ENCODE results near the gene TBX15. TPM values are rescaled to one million over a fixed set of nuclear protein-coding genes. Genes with fewer than 3 reads are reported as not detected.
A peak's percentile ranks its signal among the peaks of the same experiment; 100 is the strongest.

The TBX15 gene
- total RNA-seq, 1 experiment from 2014 or later = 9.7 TPM

DNA sequence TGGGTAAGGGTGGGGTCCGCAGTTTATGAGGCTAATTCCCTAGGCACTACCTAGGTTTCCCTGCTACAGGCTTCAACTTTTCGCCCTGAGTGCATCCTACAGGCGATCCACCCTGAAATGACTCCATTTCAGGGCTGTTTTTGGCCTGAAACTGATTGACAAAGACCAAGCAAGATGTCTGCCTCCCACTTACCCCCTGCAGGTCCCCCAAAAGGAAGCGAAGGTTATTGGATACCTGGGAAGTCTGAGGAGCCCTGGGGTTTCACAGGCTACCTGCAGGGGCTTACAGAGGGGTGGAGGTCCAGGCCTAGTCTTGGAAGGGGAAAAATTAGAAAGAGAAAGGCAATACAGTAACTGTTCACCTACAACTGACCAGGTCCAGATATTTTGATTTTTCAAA is 3.3 kb upstream of the TBX15 start:
- Histone ChIP-seq H3K27me3 (no peaks in the 10 kb centered on the region), H3K4me3 (no peak overlapping the region)
- DNase-seq = no peak

DNA sequence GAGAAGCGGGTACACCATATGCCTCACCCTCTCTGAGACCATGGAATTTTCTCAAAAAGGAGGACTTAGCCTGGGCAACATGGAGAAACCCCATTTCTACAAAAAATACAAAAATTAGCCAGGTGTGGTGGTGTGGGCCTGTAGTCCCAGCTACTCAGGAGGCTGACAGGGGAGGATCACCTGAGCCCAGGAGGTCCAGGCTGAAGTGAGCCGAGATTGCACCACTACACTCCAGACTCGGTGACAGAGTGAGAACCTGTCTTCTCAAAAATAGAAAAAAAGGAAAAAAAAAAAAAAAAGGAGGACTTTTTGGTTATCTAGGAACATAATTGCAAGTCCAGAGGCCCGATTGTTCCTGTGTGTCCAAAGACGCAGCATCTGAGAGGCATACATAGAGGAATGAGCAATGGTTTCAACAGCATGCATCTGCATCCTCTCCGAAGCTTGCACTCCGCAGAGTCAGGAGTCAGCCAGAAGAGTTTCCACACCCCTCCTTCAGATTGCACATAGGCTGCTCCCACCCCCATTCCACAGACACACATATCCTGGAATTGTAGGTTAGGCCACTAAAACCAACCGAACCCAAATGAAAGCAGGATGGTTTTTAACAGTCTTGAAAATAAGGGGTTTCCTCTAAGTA is 2.5 kb upstream of the TBX15 start:
- Histone ChIP-seq H3K27me3 (no peaks in the 10 kb centered on the region), H3K9me3 (no peaks in the 10 kb centered on the region), H3K36me3 (peaks cover 13% of the 10 kb centered on the region), H3K4me3 (no peak overlapping the region)
- peak; percentile 48 for DNase-seq

More for the DNA sequence above, 3.3 kb upstream of the TBX15 start:
- Histone ChIP-seq H3K36me3 (peaks cover 8% of the 10 kb centered on the region), H3K9me3 (no peaks in the 10 kb centered on the region)

DNA sequence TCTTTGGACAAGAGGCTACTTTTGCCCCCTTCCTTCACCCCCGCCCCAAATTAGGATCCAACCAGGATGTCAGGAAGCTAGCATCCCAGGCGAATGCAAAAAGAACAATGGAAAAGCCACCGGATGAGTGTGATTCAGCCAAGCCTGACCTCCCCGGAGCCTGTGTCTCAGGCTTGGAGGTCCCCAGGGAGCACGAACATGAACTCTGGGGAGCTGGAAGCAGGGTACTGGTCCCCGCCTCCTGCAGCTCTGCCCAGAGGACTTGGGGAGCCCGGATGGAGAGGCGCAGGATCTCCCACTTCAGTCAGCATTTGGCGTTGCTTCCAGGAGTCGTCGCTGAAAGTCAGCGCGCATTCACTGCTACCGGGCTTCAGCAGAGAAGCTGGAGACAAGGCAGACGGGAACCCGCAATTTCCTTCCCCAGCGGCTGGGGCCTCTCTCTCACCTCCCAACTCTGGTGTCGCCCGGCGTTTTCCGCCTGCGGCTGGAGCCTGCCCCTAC is 1.8 kb upstream of the TBX15 start:
- Histone ChIP-seq H3K4me3 (peak overlapping the region; percentile 81), H3K9me3 (no peaks in the 10 kb centered on the region), H3K27me3 (no peaks in the 10 kb centered on the region), H3K36me3 (peaks cover 15% of the 10 kb centered on the region)
- peak; percentile 89 for DNase-seq

DNA sequence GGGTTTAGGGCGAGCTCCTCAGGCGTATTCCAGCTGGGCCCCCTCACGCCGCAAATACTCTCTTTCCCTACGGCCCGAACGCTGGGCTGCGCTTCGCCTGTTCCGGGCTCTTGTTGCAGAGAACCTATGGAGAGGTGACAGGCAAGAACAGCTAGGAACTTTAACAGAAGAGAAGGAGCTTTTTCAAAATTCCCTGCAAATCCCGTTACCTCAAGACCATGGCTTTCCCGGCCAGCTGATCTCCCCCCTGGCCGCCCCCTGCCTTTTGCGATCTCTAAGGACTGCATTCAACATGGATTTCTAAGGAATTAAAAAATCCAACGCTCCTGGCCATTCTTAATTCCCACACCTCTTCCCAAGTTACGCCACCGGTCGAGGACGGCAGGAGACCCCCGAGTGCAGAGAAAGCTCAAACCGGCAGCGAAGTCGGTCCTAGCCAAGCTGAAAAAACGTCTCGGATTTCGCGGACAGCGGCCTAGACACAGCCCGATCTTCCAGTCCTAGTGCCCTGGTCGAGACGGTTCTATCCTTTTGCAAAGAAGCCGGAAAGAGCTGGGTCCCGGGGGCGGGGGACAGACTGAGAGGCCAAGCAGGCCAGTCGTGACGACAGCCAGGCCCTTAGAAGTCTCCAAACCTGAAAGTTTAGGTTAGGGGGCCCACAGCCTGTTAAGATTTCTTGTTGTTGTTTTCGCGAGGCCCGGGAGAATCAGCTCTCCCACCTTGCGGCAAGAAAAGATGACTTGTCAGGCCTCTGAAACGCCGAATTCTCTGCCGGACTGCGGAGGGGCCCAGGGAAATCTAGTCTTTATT is 1.1 kb upstream of the TBX15 start:
- peak; percentile 84 for DNase-seq
- peak overlapping the region; percentile 81 for H3K4me3 ChIP-seq
- H3K9me3 ChIP-seq = no peaks in the 10 kb centered on the region
- H3K27me3 ChIP-seq = no peaks in the 10 kb centered on the region
- peaks cover 23% of the 10 kb centered on the region for H3K36me3 ChIP-seq

DNA sequence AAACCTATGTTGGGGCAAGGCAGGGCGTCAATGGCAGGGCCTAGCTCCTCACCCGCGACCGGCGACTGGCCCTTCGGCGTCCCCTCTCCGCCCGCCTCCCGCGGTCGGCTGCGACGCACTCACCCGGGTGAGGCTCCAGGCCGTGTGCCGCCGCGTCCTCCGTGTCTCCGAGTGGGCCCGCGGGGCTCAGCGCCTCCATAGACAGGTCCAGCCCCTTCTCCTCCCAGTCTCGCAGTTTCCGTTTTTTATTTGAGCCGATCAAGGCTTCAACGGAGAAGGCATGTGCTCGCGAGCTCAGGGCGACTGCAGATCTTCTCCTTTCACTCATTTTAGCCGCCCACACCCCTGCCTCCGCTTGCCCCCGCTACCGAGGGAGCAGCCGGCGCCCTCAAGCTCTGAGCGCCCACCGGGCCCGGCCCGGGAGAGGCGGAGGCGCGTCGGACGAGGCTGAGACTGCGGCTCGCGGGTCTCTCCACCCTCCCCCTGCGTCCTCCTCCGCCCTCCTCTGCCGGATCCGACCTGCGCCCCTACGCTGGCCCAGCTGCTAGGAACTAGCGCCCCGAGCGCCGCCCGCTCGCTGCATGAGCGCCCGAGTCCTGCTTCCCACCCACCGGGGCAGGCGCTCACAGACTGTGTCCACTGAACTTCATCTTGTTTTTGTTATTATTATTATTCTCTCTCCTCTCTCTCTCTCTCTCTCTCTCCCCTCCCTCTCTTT is 516 bp downstream of the TBX15 start:
- Histone ChIP-seq H3K36me3 (peaks cover 30% of the 10 kb centered on the region), H3K4me3 (peak overlapping the region; percentile 81), H3K9me3 (no peaks in the 10 kb centered on the region), H3K27me3 (no peaks in the 10 kb centered on the region)
- DNase-seq = peak; percentile 72

DNA sequence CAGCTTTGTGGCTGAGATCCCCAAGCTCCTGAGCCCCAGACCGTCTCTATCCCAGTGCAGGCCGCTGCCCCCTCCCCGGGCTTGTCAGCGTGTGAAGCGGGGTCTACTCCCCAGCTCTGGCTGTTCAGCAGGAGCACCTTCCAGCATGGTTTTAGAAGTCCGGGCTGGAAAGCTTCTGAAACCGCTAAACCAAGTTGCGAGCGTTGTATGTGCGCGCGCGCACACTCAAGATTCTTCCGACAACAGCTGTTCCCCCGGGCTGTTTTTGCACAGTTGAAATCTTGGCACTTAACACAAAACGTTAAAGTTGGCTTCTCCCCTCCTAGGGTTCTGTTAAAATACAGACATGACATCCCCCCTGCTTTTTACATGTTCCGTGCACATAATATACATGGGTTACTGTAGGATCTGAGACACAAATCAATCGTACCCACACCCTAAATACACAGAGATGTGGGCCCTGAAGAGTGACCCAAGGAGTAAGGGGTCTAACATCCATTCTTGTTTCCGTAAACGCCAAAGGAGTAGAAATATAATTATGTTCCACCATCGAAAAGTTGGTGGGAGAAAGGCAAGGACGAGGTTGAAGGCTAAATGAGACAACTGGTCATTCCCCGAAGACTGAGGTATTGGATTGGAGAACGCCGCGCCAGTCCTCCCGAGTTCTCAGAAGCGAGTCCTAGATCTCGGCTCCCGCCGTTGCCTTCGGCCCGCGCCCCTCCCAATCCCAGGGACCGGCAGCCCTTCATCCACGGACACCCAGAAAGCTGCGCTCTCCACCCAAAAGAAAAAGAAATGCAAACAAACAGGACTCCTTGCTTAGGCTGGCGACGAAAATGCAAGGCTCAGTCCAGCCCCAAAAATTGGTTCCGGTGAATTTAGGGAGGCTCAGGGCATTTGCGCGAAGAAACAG is 1.3 kb downstream of the TBX15 start:
- Histone ChIP-seq H3K36me3 (peaks cover 30% of the 10 kb centered on the region), H3K27me3 (no peaks in the 10 kb centered on the region)
- DNase-seq = peak; percentile 64

DNA sequence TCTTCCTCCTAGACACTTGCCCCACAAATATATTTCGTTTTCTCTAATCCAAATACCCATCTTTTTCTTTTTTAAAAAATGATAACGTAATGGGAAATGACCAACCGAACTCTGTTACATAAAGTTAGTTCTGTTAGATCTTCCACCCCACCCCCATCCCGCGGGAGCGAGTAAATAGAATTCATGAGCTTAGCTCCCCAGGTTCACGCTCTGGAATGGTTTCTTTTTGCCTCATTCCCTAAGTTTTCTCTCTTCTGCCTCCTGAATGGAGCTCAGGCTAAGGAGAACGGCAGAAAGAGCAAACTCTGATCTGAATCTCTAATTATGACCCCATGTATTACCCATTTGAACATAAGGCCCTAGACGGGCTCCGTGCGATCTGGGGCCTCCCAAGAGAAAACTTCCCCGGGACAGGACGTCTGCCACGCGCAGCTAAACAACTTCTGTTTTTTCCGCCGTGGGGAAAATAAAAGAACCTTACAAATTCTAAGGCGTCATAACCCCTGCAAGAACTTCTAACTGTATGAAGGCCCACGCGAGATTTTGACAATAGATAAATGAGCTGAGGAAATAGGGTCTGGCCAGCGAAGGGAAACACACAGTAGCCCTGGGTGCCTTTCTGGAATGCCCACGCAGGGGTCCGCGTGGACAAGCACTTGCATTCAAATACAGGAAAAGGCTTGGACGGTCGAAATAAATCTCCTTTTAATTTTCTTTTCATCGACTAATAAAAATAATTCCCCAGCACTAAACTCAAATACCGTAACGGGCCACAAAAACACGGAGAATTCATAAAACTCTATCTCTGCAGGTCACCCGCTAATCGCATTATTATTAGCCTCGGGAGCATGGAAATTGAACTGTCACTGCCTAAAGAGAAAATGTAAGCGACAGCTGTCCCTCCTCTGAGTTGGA is 2.2 kb downstream of the TBX15 start:
- no peaks in the 10 kb centered on the region for H3K27me3 ChIP-seq
- peaks cover 38% of the 10 kb centered on the region for H3K36me3 ChIP-seq
- peak; percentile 59 for DNase-seq
- H3K9me3 ChIP-seq = no peaks in the 10 kb centered on the region
- peak overlapping the region; percentile 81 for H3K4me3 ChIP-seq

More for the DNA sequence above, 1.3 kb downstream of the TBX15 start:
- Histone ChIP-seq H3K9me3 (no peaks in the 10 kb centered on the region), H3K4me3 (peak overlapping the region; percentile 81)

DNA sequence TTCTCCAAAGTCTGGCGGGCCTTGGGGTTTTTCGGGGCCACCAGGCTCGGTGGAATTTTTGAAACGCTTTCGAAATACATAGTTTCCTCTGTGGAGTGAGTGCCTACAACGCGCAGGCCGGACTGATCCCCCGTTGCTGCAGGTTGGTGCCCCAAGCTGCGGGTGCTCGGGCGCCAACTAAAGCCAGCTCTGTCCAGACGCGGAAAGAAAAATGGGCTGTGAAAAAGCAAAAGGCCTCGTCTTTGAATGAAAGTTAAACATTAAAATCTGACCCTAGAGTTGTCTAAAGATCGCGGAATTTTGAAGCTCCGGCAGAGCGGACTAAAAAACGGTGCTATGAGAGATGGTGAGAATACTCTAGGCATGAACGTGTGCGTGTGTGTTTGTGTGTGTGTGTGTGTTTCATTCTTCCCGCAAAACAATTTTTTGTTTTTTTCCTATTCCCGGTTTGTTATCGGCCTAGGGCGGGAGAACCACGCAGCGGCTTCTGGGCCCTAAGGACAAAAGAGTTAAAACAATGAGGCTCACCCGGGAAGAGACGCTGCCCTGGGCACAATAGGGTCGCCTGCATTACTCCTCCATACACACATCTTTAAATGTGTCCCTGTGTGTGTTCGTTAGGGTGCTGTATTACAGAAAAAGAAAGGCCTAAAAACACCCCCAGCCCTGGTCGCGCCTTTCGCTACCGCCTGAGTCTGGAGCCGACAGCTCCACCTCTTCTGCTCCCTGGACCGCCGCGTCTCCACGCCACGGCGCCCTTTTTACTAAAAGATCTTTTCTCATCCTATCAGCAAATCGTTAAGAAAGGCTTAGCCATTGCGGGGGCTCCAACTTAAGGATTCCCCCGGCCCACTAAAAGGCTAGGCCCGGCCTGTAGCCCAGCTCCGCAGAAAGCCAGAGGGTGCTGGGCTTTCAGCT is 3.2 kb downstream of the TBX15 start:
- Histone ChIP-seq H3K9me3 (no peaks in the 10 kb centered on the region), H3K4me3 (peak overlapping the region; percentile 81), H3K27me3 (no peaks in the 10 kb centered on the region), H3K36me3 (peaks cover 41% of the 10 kb centered on the region)
- DNase-seq = peak; percentile 54

DNA sequence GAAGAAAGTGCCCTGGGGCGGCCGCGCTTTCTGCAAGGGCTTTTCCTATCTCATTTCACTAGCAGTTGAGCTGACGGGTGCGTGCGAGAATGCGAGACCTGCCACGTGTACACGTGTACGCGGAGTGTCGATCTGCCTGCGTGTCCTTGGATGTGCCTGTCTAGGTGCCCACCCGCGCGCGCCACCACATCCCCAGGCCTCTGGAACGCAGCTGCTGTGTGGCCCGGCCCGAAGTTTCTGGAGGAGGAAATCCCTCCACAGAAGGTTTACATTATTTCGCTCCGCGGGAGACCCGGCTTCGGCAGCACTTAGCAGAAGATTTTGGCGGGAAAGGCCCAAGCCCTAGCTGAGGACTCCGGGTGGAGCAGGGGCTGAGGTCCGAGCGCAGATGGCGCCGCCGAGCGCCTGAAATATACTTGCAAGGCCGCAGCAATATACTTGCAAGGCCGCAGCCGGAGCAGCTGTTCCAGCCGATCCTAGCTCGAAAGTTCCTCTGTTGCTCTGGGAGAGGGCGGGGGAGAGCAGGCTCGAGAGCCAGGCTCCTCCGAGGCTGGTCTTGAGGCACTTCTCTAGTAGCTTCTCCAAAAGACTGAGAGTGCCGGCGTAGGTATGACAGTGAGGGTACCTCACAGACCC is 3.9 kb downstream of the TBX15 start:
- Histone ChIP-seq H3K4me3 (peak overlapping the region; percentile 81), H3K9me3 (no peaks in the 10 kb centered on the region), H3K27me3 (no peaks in the 10 kb centered on the region), H3K36me3 (peaks cover 45% of the 10 kb centered on the region)
- DNase-seq = peak; percentile 84

DNA sequence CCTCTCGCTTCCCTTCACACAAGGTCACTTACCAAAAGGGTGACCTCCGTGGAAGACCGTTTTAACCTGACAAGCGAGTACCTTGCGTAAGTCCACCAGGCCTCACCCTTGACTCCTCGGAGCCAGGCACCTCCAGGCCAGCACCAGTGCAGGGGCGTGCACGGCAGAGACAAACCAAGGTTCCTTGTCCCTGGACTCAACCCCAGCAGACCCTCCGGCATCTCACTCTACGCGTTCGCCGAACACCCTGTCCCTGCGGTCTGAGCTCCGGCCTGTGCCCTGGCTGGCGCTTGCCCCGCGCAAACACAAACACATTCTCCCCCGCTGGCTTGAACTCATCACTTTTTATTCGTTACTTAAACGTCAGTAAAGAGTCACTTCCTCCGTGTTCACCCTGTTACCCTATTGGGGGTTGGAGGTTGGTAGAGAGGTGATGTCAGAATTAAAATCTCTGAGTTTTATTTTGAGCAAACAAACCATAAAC is 4.5 kb downstream of the TBX15 start:
- DNase-seq = peak; percentile 83
- Histone ChIP-seq H3K4me3 (peak overlapping the region; percentile 81), H3K27me3 (no peaks in the 10 kb centered on the region)

DNA sequence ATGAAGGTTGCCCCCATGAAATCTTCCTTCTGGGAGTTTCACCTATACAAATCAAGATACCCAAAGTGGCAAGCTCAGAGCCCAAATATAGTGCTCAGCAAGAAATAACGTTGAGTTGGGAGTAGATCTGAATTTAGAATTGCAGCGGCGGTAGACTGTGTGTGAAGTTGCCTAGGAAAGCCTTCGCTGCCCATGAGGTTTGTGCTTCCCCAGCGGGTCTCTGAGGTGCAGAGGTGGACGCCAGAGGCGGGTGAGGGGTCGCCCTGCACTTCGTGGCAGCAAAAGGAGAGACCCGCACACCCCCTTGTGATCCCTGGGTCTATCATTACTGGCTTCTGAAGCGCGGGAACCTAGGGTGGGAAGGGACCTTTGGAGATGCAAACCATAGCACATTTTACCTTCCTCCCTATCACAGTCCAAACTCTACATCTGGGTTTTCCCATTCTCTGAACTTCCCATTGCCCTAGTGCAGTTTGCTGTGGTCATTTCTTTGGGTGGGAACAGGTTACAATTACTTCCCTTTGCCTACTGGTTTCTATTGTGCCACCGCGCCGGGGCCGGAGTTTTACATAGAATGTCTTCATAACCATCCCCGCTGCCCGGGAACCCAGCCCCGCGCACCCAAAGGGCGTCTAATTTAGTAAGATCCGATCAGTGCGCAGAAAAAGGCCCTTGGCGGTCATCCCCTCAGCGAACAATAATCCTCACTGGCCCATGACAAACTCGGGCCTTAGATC is 5.2 kb downstream of the TBX15 start:
- H3K36me3 ChIP-seq = peaks cover 46% of the 10 kb centered on the region
- no peaks in the 10 kb centered on the region for H3K9me3 ChIP-seq
- peak overlapping the region; percentile 81 for H3K4me3 ChIP-seq
- no peaks in the 10 kb centered on the region for H3K27me3 ChIP-seq
- peak; percentile 54 for DNase-seq

More for the DNA sequence above, 4.5 kb downstream of the TBX15 start:
- Histone ChIP-seq H3K36me3 (peaks cover 45% of the 10 kb centered on the region), H3K9me3 (no peaks in the 10 kb centered on the region)

DNA sequence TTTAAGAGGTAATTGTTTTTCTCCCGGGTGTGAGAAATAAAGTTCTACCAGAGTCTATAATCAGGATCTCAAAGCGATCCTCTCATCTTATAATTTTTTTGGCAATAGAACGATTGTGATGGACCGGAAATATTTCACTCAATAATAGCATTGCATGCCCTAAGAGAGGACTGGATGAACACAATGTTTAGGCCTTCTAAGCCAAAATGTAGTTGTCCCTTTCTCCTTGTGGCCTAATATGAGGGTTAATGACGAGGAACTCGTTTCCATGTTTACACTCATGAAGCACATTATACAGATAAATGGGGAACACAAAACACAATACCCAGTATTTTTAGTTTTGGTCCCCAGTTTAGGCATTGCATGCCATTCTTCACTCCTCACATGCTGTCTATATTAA is 5.9 kb downstream of the TBX15 start:
- no peaks in the 10 kb centered on the region for H3K9me3 ChIP-seq
- H3K36me3 ChIP-seq = peaks cover 53% of the 10 kb centered on the region
- no peaks in the 10 kb centered on the region for H3K27me3 ChIP-seq
- DNase-seq = no peak
- peak overlapping the region; percentile 81 for H3K4me3 ChIP-seq

DNA sequence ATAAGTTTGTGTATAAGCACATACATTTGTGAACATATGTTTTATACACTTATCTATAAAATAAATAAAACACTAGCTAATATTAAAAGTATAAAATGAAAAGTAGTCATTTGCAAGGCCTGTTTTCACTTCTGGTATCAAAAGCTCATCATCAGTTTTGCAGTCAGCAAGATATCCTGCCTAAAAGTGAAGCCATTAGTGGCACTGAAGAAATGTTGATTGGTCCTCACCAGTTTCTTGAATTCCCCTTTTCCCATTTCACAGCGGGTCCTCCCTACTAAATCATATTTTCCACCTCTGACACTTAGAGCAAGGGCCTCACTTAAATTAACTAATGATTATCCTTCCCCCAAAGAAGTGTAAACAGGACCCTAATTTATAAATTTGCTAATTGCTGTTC is 6.7 kb downstream of the TBX15 start:
- peak overlapping the region; percentile 81 for H3K4me3 ChIP-seq
- no peaks in the 10 kb centered on the region for H3K27me3 ChIP-seq
- no peak for DNase-seq

More for the DNA sequence above, 6.7 kb downstream of the TBX15 start:
- H3K9me3 ChIP-seq = no peaks in the 10 kb centered on the region
- H3K36me3 ChIP-seq = peaks cover 47% of the 10 kb centered on the region

Measured in MG63 (cell line).